ENCODE data around the gene KLF7.

GRCh38 chr2:207129821-207130220 is 35.9 kb downstream of the KLF7 start:
- no peak for TF ChIP-seq REST (IDR thresholded peaks at IDR 0.05; ENCODE audit: borderline replicate concordance)
- TF ChIP-seq, protein P1, sequence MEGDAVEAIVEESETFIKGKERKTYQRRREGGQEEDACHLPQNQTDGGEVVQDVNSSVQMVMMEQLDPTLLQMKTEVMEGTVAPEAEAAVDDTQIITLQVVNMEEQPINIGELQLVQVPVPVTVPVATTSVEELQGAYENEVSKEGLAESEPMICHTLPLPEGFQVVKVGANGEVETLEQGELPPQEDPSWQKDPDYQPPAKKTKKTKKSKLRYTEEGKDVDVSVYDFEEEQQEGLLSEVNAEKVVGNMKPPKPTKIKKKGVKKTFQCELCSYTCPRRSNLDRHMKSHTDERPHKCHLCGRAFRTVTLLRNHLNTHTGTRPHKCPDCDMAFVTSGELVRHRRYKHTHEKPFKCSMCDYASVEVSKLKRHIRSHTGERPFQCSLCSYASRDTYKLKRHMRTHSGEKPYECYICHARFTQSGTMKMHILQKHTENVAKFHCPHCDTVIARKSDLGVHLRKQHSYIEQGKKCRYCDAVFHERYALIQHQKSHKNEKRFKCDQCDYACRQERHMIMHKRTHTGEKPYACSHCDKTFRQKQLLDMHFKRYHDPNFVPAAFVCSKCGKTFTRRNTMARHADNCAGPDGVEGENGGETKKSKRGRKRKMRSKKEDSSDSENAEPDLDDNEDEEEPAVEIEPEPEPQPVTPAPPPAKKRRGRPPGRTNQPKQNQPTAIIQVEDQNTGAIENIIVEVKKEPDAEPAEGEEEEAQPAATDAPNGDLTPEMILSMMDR (IDR thresholded peaks at IDR 0.05; ENCODE audit: poor library complexity, severe bottlenecking) = no peak
- TF ChIP-seq POLR2AphosphoS5 (IDR thresholded peaks at IDR 0.05) = no peak
